ENCODE measurements around the gene DNASE1L1. TPM values are rescaled to one million over a fixed set of nuclear protein-coding genes. Genes with fewer than 3 reads are reported as not detected.
"Not testable (repeated sequence)": the region's sequence is repeated elsewhere in the genome, so short reads cannot be mapped to it uniquely, and the experiment has no call there.

Gene DNASE1L1
- total and polyA plus RNA-seq, 5 donors from 2014 or later, result 12.2 to 29.7 (median 19.9) TPM

- Histone ChIP-seq H3K27ac (ENCODE audit: insufficient read depth, low read length, poor library complexity, severe bottlenecking) (peak overlapping the region; percentile 33), H3K4me1 (ENCODE audit: control insufficient read depth, insufficient read depth, low read length, poor library complexity, severe bottlenecking) (peaks cover 17% of the 10 kb centered on the region), H3K9me3 (ENCODE audit: control insufficient read depth in 2 of 2, low read length in 2 of 2) (no peaks in the 10 kb centered on the region), H3K4me3 (ENCODE audit: low read depth, low read length) (no peak overlapping the region), H3K27me3 (ENCODE audit: control insufficient read depth, insufficient read depth, low read length) (no peaks in the 10 kb centered on the region), H3K36me3 (ENCODE audit: control insufficient read depth, insufficient read depth, low read length) (peaks cover 9% of the 10 kb centered on the region)
- DNase-seq, result no peak
- Mint-ChIP-seq H3K4me3 (peak overlapping the region in 2 of 4 donors; percentile 32 to 50), H3K27ac (peak overlapping the region in 1 of 3 donors; percentile 57), H3K9me3 (no peaks in the 10 kb centered on the region), H3K36me3 (peaks cover 14% of the 10 kb centered on the region), H3K4me1 (peaks cover 4 to 30% (median 8%) of the 10 kb centered on the region in 4 donors), H3K27me3 (peaks cover 15% of the 10 kb centered on the region)
- ATAC-seq (ENCODE audit: low read depth in 2 of 2), result no peak
These were observed 7.0 kb downstream of the DNASE1L1 start for GRCh38 chrX:154401918-154402621.

DNA sequence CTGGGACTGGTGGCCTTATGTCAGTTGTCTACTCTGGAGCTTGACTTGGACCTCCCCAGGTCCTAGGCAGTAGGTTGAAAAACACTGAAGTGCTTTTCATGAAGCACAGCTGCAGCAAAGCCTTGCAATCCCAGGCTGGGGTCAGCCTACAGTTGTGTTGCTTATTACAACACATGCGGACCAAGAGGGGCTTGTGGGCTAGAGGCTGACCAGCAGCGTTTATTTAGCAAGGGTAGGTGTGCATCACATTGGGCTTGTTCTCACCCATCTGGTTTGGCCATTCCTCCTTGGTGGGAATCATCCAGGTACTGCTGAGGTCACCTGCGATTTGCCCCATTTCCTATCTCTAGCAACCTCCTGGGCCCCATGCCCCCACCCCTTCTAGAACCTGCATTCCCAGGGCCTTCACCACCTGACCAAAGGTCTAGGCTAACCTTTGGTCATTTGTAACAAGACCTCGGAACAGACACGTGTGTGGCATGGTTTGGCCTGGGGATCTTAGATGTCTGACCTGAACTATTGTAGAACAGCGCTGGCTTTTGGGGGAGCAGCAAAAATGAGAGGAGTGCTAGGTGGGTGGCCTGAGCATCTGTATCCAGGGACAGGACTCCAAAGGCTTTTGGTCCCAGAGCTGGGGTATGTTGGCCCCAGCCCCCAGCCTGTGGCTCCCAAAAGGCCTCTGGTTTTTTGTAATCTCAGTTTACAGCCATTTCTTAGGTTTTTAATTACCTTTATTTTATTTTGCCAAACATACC is 7.8 kb downstream of the DNASE1L1 start:
- peaks cover 15% of the 10 kb centered on the region for H3K27me3 Mint-ChIP-seq
- H3K4me1 Mint-ChIP-seq, result peaks cover 4 to 31% (median 8%) of the 10 kb centered on the region in 4 donors
- H3K4me3 Mint-ChIP-seq, result peak overlapping the region; percentile 0 to 97 (median 40)
- ATAC-seq (ENCODE audit: low read depth in 2 of 2) (no peak), DNase-seq (no peak)
- H3K9me3 Mint-ChIP-seq, result no peaks in the 10 kb centered on the region
- peaks cover 14% of the 10 kb centered on the region for H3K36me3 Mint-ChIP-seq
- Histone ChIP-seq H3K4me3 (ENCODE audit: low read depth, low read length) (no peak overlapping the region), H3K27ac (ENCODE audit: insufficient read depth, low read length, poor library complexity, severe bottlenecking) (peak overlapping the region; percentile 51), H3K36me3 (ENCODE audit: control insufficient read depth, insufficient read depth, low read length) (peaks cover 9% of the 10 kb centered on the region), H3K27me3 (ENCODE audit: control insufficient read depth, insufficient read depth, low read length) (no peaks in the 10 kb centered on the region), H3K4me1 (ENCODE audit: control insufficient read depth, insufficient read depth, low read length, poor library complexity, severe bottlenecking) (peaks cover 19% of the 10 kb centered on the region), H3K9me3 (ENCODE audit: control insufficient read depth in 2 of 2, low read length in 2 of 2) (no peaks in the 10 kb centered on the region)
- H3K27ac Mint-ChIP-seq, result peak overlapping the region in 2 of 3 donors; percentile 55 to 100

GRCh38 chrX:154400369-154400817 is 8.7 kb downstream of the DNASE1L1 start:
- H3K36me3 ChIP-seq (ENCODE audit: control insufficient read depth, insufficient read depth, low read length); H3K9me3 Mint-ChIP-seq; ATAC-seq (ENCODE audit: low read depth in 2 of 2); H3K9me3 ChIP-seq (ENCODE audit: control insufficient read depth in 2 of 2, low read length in 2 of 2); H3K4me3 ChIP-seq (ENCODE audit: low read depth, low read length); H3K27me3 ChIP-seq (ENCODE audit: control insufficient read depth, insufficient read depth, low read length); DNase-seq: not testable (repeated sequence)
- Mint-ChIP-seq H3K4me1 (peaks cover 4 to 31% (median 8%) of the 10 kb centered on the region in 4 donors), H3K36me3 (peaks cover 14% of the 10 kb centered on the region), H3K27me3 (peaks cover 15% of the 10 kb centered on the region), H3K4me3 (peak overlapping the region; percentile 41 to 97 (median 74)), H3K27ac (peak overlapping the region in 2 of 3 donors; percentile 55 to 100)
- Histone ChIP-seq H3K27ac (ENCODE audit: insufficient read depth, low read length, poor library complexity, severe bottlenecking) (peak overlapping the region; percentile 95), H3K4me1 (ENCODE audit: control insufficient read depth, insufficient read depth, low read length, poor library complexity, severe bottlenecking) (peaks cover 19% of the 10 kb centered on the region)

DNA sequence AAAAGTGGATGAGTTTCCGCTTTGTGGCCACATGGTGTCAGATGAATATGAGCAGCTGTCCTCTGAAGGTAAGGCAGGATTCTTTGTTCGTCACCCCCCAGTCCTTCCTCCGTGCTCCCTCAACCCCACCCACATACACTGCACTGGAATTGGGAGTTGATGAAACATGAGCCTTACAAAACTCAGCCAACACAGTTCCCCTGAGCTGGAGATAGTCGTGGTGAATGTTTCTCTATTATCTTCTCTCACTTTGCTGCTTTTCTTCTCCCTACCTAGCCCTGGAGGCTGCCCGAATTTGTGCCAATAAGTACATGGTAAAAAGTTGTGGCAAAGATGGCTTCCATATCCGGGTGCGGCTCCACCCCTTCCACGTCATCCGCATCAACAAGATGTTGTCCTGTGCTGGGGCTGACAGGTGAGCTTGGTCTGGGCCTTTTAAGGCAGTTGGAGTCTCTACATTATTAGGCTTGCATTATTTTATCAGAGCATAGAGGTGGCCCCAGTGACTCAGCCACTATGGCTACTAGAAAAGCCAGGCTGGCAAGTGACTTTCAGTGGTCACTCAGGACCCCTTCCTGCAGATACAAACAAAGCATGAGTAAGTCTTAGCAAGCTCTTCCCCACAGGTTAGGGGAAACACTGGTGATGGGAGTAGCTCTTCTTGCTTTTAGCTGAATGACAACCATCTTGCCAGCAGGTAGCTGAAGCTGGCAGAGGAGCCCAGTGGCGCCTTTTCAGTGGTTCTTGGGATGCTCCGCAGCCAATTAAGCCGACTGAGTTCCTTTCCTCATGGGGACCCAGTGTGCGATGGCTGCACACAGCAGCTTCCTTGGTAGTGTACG is 9.3 kb downstream of the DNASE1L1 start:
- Mint-ChIP-seq H3K4me1 (peaks cover 4 to 31% (median 8%) of the 10 kb centered on the region in 4 donors), H3K27ac (peak overlapping the region; percentile 69 to 100 (median 99)), H3K9me3 (no peaks in the 10 kb centered on the region), H3K36me3 (peaks cover 14% of the 10 kb centered on the region), H3K4me3 (peak overlapping the region; percentile 94 to 99 (median 97)), H3K27me3 (peaks cover 15% of the 10 kb centered on the region)
- Histone ChIP-seq H3K36me3 (ENCODE audit: control insufficient read depth, insufficient read depth, low read length) (peaks cover 9% of the 10 kb centered on the region), H3K27ac (ENCODE audit: insufficient read depth, low read length, poor library complexity, severe bottlenecking) (peak overlapping the region; percentile 95), H3K4me1 (ENCODE audit: control insufficient read depth, insufficient read depth, low read length, poor library complexity, severe bottlenecking) (peaks cover 19% of the 10 kb centered on the region), H3K9me3 (ENCODE audit: control insufficient read depth in 2 of 2, low read length in 2 of 2) (no peaks in the 10 kb centered on the region), H3K27me3 (ENCODE audit: control insufficient read depth, insufficient read depth, low read length) (no peaks in the 10 kb centered on the region), H3K4me3 (ENCODE audit: low read depth, low read length) (peak overlapping the region; percentile 95)
- DNase-seq (peak; percentile 22 to 48 (median 45)), ATAC-seq (ENCODE audit: low read depth in 2 of 2) (no peak)

DNA sequence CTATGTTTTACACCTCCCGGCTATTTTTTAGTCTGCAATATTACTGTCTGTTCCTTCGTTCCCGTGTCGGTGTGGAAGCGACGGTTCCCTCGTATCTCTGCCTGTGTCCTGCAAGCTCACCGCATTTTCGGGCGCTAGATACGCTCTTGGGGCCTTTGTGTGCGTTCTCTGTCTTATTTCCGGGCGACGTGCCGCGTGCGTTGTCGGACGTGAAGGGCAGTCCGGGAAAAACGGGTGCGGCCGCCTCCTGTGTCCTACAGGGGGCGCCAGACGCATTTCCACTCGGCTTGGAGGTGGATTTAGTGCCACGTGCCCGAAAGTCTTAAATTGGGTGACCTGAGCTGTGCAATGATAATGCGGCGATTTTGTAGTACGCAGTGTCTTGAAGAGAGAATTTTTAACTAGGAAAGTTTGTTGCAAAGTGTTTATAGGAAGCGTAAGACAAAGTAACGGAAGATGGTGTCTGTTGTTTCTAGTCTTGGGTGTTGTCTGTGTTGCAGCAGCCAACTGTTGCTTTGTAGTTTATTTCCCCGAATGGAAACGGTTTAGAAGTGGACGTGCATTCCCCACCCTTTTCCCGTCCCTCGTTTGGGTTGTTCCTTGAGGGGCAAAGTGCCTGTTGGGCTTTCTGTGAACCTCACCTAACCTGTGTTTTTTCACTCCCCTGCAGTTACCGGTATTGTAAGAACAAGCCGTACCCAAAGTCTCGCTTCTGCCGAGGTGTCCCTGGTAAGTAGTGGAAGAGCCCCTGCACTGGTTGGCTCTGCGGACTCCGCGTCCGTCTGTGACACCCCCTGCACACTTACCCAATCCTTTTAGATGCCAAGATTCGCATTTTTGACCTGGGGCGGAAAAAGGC is 10.2 kb downstream of the DNASE1L1 start:
- peaks cover 19% of the 10 kb centered on the region for H3K4me1 ChIP-seq (ENCODE audit: control insufficient read depth, insufficient read depth, low read length, poor library complexity, severe bottlenecking)

GRCh38 chrX:154397888-154398667 is 11.0 kb downstream of the DNASE1L1 start, which contains the start of gene RPL10:
RPL10 (plus strand) TSS chrX:154398377; CDS start chrX:154398520, 143 bp downstream.
- Histone ChIP-seq H3K4me1 (ENCODE audit: control insufficient read depth, insufficient read depth, low read length, poor library complexity, severe bottlenecking) (peaks cover 19% of the 10 kb centered on the region), H3K36me3 (ENCODE audit: control insufficient read depth, insufficient read depth, low read length) (peaks cover 9% of the 10 kb centered on the region), H3K4me3 (ENCODE audit: low read depth, low read length) (peak within 1 kb of the TSS; percentile 95), H3K27ac (ENCODE audit: insufficient read depth, low read length, poor library complexity, severe bottlenecking) (peak within 1 kb of the TSS; percentile 95), H3K9me3 (ENCODE audit: control insufficient read depth in 2 of 2, low read length in 2 of 2) (no peaks in the 10 kb centered on the region), H3K27me3 (ENCODE audit: control insufficient read depth, insufficient read depth, low read length) (no peaks in the 10 kb centered on the region)
- peaks cover 4 to 31% (median 8%) of the 10 kb centered on the region in 4 donors for H3K4me1 Mint-ChIP-seq
- peak within 1 kb of the TSS; percentile 99 to 100 (median 99) for H3K27ac Mint-ChIP-seq
- ATAC-seq (ENCODE audit: low read depth in 2 of 2), result peak; percentile 78 to 84
- peaks cover 15% of the 10 kb centered on the region for H3K27me3 Mint-ChIP-seq
- H3K4me3 Mint-ChIP-seq, result peak within 1 kb of the TSS; percentile 94 to 99 (median 97)
- H3K36me3 Mint-ChIP-seq, result peaks cover 14% of the 10 kb centered on the region
- peak; percentile 82 to 95 (median 89) for DNase-seq
- no peaks in the 10 kb centered on the region for H3K9me3 Mint-ChIP-seq

More for the DNA sequence above, 10.2 kb downstream of the DNASE1L1 start:
- H3K4me3 Mint-ChIP-seq, result peak overlapping the region; percentile 94 to 99 (median 97)
- DNase-seq (peak; percentile 68 to 90 (median 84)), ATAC-seq (ENCODE audit: low read depth in 2 of 2) (peak; percentile 46 to 50)
- Histone ChIP-seq H3K27me3 (ENCODE audit: control insufficient read depth, insufficient read depth, low read length) (no peaks in the 10 kb centered on the region), H3K4me3 (ENCODE audit: low read depth, low read length) (peak overlapping the region; percentile 95), H3K27ac (ENCODE audit: insufficient read depth, low read length, poor library complexity, severe bottlenecking) (peak overlapping the region; percentile 95), H3K36me3 (ENCODE audit: control insufficient read depth, insufficient read depth, low read length) (peaks cover 9% of the 10 kb centered on the region), H3K9me3 (ENCODE audit: control insufficient read depth in 2 of 2, low read length in 2 of 2) (no peaks in the 10 kb centered on the region)
- no peaks in the 10 kb centered on the region for H3K9me3 Mint-ChIP-seq
- peaks cover 4 to 31% (median 8%) of the 10 kb centered on the region in 4 donors for H3K4me1 Mint-ChIP-seq
- H3K36me3 Mint-ChIP-seq, result peaks cover 14% of the 10 kb centered on the region
- peak overlapping the region; percentile 99 to 100 (median 99) for H3K27ac Mint-ChIP-seq
- peaks cover 15% of the 10 kb centered on the region for H3K27me3 Mint-ChIP-seq
